Fibroblast of pulmonary artery (primary cell): ENCODE results near the gene HDAC9.

Experiments used
- DNase-seq: peaks from one replicate; pipeline ENCODE4 v3.0.0-alpha.2; 2010; ENCODE audit warnings: low read depth
- H3K4me3 ChIP-seq: replicated peaks from 2 replicates; pipeline ENCODE4 v1.5.1; 2011; ENCODE audit warnings: low read depth, mild to moderate bottlenecking, control low read depth, low read length, moderate library complexity
- TF ChIP-seq, protein P1 (sequence below): IDR thresholded peaks from 2 replicates; pipeline ENCODE4 v1.5.1; 2011; ENCODE audit warnings: mild to moderate bottlenecking, control low read depth, low read length, inconsistent platforms; ENCODE audit errors: missing control alignments

The HDAC9 gene

DNA sequence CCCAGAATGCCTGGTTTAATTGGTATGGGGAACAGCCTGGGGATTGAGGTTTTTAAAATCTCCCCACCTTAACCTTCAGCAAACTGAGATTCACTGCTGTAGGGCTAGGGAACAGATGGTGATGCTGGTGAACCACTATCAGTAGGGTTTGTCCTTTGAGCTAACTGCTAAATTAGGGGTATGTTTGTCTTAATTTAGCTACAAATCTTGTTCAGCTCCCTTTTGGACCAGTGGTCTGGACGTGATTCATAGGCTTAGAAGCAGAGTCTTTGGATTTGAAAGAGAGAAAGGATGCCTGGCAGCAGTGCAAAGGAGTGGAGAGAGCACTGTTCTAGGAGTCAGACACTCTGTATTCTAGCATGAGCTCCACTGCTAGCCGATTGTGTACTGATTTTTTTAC lies 2.8 kb downstream of the HDAC9 start:
- H3K4me3 ChIP-seq = no peak overlapping the region
- TF ChIP-seq, protein P1, sequence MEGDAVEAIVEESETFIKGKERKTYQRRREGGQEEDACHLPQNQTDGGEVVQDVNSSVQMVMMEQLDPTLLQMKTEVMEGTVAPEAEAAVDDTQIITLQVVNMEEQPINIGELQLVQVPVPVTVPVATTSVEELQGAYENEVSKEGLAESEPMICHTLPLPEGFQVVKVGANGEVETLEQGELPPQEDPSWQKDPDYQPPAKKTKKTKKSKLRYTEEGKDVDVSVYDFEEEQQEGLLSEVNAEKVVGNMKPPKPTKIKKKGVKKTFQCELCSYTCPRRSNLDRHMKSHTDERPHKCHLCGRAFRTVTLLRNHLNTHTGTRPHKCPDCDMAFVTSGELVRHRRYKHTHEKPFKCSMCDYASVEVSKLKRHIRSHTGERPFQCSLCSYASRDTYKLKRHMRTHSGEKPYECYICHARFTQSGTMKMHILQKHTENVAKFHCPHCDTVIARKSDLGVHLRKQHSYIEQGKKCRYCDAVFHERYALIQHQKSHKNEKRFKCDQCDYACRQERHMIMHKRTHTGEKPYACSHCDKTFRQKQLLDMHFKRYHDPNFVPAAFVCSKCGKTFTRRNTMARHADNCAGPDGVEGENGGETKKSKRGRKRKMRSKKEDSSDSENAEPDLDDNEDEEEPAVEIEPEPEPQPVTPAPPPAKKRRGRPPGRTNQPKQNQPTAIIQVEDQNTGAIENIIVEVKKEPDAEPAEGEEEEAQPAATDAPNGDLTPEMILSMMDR = no peak
- DNase-seq = no peak

- TF ChIP-seq, protein P1 = no peak
- DNase-seq = no peak
- no peak overlapping the region for H3K4me3 ChIP-seq
These were observed 4.0 kb downstream of the HDAC9 start for GRCh38 chr7:18499407-18500177.

DNA sequence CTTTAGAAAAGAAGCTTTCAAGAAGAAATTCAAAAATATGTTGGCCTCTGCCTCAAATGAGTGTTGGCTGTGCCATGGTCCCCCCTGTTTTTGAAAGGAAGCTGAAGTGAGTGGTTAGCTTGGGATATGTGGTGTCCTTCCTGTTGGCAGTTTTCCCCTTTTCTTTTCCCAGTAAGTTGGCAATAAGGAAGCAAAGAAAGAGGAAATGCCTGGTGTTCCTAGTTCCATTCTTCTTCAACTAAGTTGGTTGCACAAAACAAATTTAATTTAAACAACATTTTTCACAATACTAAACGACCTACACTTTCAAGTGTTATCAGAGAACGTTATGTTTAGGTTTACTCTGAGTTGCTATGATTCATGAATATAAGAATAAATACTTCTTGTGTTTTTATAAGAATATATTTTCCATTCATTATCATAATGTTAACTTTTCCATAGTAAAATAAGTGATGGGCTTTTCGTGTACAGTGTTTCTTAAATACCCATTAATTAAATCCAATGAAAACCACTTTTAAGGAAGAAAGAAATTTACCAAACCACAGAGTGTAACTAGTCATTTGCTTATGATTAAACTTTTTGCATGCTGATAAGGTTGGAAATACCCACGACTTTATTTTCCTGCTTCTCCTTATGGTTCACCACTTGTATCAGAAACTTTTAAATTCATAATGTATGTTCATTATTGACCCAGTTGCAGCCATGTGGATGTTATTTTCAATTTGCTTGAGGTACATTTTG lies 7.7 kb downstream of the HDAC9 start:
- no peak for DNase-seq
- TF ChIP-seq, protein P1 = no peak
- no peak overlapping the region for H3K4me3 ChIP-seq

GRCh38 chr7:18504965-18505364 lies 9.4 kb downstream of the HDAC9 start:
- no peak overlapping the region for H3K4me3 ChIP-seq
- DNase-seq = no peak
- TF ChIP-seq, protein P1 = no peak

DNA sequence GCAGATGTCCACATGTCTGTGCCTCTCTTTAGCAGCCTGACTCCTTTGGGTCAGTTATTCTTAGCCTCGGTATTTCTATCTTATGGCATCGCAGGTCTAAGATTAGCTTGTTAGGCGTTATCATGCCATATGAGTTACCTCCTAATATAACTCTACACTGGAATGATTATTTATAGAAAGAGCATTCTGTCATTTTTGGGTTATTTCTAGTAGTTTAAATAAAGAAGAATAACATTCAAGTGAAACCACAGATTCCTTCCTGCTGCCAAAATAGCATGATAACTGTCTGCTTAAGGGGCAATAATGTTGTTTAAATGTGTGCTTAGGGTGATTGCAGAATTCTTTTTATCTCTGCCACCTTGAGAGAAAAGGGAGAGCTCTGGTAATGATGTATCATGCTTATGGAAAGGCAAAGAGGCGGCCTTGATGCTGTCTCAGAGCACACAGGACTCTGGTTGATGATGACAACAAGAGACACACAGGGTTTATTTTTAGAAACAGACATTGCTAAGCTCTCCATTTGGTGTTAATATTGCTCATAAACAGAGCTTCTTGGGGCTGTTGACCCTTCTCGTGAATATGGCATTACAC lies 10.4 kb downstream of the HDAC9 start:
- no peak overlapping the region for H3K4me3 ChIP-seq
- no peak for DNase-seq
- TF ChIP-seq, protein P1 = no peak

GRCh38 chr7:18508443-18509427 lies 13.2 kb downstream of the HDAC9 start:
- DNase-seq = peak; percentile 94
- H3K4me3 ChIP-seq = peak overlapping the region; percentile 10

More at GRCh38 chr7:18508443-18509427, 13.2 kb downstream of the HDAC9 start:
- TF ChIP-seq, protein P1 = no peak
